CD1c-positive myeloid dendritic cell (primary cell): ENCODE data around the gene CCDC186.
"Not testable (repeated sequence)": the region's sequence is repeated elsewhere in the genome, so short reads cannot be mapped to it uniquely, and the experiment has no call there.

Source experiments
- DNase-seq: peaks from one replicate; pipeline ENCODE4 v3.0.0-alpha.2; 2016; ENCODE audit errors: extremely low spot score

The CCDC186 gene

DNA sequence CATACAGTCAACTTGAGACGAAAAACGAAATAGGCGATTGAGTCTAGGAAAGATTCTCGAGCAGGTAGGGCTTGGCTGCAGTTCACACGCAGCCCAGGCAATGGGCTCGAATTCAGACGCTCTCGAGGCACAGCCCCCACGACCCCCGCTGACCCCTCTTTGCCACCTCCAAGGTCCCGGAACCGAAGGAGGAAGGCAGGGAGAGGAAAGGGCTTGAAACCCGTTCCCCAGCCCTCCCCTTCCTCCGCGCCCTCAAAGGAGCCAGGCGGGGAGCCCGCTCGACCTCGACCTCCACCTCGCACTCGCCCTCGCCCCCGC is 441 bp downstream of the CCDC186 start:
- DNase-seq: no peak

DNA sequence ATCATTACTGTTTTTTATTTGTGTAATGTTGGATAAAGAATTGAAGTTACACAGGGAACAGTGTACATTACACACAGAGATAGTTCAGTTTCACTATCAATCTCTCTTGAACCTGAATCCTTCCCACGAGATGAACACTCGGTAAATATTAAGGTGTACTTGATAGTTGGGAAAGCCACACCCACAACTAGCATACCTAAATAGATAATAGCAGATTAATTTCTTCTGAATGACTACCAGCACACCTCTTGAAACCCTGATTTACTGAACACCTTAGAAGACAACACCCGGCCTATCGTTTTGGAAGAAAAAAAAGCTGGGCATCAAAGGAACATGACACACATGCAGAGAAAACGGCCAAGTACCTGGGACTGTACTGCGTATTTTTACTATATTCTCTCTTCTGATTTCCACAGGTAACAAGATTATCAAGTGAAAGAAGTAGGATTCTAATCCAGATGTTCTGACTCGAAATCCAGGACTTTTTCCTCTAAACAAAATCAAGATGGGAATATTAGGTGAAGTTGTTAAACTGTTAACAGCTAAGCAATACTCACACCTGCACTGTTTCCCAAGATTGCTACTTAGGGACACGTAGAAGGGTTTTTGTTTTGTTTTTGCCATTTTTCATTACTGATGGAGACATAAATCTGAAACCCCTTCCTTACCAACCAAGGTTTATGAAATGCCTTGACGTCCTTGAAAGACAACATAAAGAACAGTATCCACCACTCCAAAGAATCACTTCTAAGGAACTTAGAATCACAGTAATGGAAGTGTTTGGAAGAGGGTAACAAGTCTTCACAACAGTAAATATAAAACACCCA is 1.0 kb downstream of the CCDC186 start:
- DNase-seq: no peak

DNA sequence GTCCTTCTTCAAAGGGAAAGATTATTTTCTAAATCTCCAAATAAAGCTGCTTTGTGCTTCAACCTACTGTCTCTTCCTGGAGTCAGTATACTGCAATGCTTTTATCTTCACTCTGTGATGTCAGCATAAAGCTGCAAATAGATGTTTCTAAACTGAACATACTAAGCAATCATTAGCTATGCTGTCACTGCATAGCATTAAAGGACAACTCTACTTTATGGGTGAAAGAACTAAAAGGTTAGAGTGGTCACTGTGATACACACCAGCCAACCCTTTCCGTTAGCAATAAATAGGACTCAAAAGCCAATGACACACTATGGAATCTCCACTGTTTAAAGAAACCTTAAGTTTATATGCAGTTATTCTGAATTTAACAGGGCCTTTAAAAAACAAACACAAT is 1.8 kb downstream of the CCDC186 start:
- no peak for DNase-seq

DNA sequence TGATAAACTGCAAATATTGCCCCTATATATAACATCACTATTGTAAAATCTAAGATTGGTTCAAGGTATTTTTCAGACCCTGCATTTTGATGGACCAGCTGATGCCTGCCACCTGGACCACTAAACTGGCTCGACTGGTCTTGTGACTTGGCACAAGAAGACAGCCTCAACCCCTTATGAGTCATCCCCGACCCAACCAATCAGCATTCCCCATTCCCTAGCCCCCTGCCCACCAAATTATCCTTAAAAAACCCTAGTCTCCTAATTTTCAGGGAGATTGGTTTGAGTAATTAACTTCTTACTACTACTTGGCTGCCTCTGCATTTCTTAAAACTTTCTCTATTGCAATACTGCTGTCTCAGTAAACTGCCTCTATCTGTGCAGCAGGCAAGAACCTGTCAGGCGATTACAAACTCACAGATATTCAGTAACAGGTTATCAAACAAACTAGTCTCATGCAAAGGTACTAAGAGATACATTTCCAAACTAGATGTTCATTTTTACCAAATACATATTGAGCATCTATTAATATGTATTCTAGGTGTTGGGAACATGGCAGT is 5.5 kb downstream of the CCDC186 start:
- no peak for DNase-seq

DNA sequence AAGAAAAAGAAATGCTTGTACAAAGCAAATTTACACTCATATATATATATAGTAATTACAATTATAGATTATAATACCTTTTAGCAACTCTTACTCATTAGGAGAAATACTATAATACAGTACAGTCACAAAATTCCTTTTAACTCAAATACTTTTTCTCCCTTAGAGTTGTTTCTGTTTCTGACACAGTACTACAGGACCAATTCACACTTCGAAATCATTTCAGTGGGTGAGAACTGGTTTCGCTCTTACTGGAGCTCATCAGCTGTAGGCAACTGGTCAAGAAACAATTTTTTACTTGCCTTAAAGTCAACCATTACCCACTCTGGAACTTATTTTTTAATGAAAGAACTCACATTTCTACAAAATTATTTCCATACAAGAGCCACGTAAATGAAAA is 6.0 kb downstream of the CCDC186 start:
- DNase-seq: no peak

DNA sequence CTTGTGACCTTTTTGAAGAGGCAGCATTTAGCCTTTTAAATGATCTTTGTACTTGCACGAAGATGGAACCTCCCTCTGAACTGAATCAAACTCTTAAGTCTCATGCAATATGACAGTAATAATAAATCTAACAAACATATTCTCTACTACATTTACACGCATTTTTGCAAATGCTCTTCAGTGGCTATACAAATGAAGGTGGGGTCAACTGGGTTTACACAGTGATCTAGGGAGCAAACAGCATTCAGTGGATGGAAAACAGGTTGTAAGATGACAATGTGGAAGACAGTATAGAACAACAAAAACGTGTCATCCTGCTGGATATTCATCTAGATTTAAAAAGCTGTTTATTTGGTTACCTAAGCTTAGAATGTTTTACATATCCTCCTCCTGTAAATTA is 7.5 kb downstream of the CCDC186 start:
- no peak for DNase-seq

DNA sequence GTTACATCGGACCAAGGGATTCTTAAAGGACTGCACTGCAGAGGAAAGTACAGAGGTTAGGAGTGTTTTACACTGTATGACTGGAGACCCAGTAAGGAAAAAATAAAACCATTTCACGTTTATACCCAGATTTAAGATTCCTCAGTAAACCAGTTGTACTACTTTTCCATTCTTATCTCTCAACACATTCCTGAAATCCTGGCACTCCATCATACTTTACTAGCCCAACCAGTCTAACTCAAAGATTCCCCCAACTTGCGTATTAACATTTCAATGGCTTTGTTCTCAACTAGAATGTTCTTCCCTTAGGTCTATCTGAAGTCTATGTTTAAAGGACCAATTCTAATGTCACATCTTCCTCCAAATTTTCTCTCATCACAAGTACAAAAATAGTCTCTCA is 8.0 kb downstream of the CCDC186 start:
- no peak for DNase-seq

DNA sequence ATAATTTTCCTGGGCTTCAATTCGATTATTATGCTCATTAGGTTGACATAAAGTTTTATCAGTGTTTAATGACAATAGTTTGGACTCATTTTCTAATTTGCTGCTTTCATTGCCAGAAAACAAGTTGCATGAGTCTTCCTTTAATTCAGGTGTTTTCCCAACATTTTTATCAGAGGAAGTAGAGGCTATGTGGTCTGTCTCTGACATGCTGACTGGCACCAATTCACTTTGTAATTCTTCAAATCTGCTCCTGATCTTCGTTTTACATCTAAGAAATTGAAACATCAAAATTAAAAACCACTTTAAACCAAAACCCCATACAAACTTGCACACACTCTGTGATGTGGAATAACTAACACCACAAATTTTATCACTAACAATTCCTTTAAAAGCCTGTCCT is 10.9 kb downstream of the CCDC186 start:
- no peak for DNase-seq

DNA sequence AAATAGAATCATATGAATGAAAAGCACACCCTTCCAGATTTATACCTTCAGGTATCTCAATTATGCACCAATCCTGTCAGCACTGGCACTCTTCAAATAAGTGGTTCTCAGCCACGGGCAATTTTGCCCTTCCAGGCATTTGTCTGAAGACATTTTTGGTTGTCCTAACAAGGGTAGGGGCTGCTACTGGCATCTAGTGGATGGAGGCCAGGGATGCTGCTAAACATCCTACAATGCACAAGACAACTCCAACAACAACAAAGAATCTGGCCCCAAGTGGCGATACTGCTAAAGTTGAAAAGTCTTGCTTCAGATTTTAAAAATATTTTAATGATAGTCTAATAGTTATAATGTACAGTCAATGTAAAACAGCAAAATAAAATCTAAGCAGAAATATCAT is 16.1 kb downstream of the CCDC186 start:
- DNase-seq: no peak

DNA sequence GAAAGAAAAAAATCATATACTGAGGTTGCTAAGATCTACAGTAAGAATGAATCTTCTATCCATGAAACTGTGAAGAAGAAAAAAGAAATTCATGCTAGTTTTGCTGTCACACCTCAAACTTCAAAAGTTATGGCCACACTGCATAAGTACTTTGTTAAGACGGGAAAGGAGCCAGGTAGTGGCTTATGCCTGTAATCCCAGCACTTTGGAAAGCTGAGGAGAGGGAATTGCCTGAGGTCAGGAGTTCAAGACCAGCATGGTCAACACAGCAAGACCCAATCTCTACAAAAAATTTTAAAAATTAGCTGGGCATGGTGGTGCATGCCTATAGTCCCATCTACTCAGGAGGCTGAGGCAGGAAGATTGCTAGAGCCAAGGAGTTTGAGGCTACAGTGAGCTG is 22.1 kb downstream of the CCDC186 start:
- no peak for DNase-seq

DNA sequence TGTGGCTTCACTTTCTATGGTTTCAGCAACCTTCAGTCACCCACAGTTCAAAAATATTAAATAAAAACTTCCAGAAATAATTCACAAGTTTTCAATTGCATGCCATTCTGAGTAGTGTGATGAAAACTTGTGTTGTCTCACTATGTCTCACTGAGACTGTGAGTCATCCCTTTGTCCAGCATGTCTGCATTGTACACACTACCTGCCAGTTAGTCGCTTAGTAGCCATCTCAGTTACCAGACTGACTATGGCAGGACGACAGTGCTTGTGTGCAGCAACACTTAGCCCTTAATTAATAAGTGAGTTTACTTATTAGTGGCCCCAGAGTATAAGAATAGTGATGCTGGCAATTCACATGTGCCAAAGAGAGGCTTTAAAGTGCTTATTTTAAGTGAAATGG is 22.5 kb downstream of the CCDC186 start:
- DNase-seq: no peak

DNA sequence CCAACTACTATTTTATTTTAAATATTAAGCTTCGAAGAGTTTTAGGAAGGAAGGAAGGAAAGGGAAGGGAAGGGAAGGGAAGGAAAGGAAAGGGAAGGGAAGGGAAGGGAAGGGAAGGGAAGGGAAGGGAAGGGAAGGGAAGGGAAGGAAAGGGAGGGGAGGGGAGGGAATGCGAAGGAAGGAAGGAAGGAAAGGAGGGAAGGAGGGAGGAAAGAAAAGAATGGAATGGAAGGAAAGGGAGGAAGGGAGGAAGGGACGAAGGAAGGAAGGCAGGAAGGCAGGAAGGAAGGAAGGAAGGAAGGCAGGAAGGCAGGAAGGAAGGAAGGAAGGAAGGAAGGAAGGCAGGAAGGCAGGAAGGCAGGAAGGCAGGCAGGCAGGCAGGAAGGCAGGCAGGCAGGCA is 24.5 kb downstream of the CCDC186 start:
- not testable (repeated sequence) for DNase-seq

DNA sequence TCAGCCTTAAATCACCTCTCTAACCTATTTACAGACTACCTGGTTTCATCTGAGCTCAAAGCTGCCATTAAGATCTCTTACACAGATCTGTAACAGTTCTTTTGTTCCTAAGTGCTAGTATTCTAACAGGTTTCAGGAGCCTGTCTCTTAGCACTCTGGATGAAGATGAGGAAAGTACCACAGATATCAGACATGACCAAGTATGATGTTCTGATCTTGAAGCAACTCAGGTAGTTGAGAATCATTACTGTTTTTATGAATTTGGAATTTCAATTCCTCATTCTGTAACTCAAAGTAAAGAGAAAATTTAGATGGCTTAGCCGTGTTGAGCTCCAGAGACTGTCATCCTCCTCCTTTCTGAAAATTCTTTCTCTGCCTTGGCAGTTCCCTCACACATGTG is 30.8 kb downstream of the CCDC186 start:
- no peak for DNase-seq

DNA sequence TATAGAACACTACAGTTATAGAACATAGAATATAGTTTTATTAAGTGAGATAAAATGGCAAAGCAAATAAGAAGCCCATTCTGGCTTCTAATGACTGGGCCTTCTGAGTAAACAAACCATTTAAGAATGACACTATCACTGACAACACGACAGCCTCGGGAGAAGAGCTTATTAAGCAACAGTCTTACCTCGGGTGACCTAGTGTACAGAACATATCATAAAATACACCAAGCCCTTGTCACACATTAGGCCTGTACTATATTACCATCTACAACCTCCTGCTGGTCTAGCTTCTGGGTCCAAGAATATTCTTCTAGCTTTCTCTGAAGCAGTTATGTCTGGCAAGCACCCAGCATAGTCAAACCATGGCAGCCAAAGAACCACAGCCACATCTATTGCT is 32.0 kb downstream of the CCDC186 start:
- no peak for DNase-seq

DNA sequence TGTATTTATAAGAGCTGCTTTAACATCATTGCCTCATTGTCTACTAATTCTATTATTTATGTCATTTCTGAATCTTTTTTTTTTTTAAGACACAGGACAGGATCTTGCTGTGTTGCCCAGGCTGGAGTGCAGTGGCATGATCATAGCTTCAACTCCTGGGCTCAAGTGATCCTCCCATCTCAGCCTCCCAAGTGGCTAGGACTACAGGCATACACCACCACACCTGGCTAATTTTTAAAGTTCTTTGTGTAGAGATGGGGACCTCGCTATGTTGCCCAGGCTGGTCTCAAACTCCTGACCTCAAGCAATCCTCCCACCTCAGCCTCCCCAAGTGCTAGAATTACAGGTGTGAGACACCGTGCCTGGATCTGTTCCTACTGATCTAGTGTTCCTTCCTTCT is 33.2 kb downstream of the CCDC186 start:
- DNase-seq: not testable (repeated sequence)

DNA sequence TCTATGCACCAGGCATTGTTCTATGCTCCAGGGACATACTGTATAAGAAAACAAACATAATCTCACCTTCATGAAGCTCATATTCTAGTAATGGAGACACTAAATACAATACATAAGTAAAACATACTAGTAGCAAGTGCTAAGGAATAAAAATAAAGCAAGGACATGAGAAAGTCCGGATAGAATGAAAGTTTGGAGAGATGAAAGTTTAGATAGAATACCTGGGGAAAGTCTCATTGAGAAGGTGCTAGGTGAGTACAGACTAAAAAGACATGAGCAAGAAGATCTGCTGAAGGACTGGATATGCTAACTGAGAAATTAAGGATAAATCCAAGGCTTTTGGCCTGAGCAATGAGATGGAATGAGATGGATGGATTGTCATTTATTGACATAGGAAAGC is 34.0 kb downstream of the CCDC186 start:
- no peak for DNase-seq

DNA sequence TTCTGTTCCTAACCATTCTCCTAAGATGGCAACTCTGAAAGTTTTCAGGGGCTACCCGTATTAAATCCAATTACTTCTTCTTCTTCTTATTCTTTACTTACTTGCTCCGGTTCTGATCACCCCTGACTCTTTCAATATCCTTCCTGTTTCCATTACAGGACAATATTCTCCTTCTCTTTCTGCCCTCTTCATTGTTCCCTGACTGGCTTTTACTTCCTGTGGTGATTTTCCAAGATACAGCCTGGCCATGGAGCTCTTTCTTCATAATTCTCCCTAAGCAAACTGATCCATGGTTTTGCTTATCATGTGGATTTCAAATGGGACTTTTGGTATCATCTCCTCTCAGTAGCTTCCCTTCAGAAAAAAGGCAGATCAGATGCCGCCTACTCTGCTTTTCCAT is 35.4 kb downstream of the CCDC186 start:
- no peak for DNase-seq

DNA sequence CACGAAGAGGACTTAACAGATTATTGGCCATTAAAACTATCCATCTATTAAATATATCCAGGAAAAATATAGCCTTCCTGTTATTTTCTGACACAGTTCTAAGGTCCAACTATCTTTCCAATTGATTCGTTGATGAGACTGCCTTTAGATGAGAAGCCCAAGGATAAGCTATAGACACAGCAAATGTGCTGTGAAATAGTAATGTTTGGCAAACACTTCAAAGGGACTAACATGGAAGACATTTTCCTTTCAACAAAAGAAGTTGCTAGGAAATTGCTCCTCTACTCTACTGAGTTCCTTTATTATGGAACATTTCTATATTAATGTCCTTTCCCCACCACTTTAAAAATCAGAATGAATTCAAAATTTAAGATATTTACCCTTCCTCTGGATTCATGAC is 38.5 kb downstream of the CCDC186 start:
- no peak for DNase-seq

DNA sequence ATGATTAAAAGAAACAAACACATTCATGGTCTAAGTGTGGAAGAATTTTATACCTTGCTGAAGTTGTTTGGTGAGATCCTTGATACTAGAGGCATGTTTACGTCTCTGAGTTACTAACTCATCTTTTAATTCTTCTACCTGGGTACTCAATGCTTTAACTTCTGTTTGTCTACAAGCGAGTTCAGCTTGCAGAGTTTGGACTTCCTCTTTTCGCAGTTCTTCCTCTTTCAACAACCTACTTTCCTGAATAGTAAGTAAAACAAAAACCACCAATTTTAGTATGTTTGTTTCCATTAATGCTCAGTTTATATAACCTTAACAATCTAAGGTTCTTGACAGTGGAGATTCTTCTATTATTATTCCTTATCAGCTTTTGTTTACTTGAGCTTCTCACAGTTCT is 42.9 kb downstream of the CCDC186 start:
- peak; percentile 61 for DNase-seq

DNA sequence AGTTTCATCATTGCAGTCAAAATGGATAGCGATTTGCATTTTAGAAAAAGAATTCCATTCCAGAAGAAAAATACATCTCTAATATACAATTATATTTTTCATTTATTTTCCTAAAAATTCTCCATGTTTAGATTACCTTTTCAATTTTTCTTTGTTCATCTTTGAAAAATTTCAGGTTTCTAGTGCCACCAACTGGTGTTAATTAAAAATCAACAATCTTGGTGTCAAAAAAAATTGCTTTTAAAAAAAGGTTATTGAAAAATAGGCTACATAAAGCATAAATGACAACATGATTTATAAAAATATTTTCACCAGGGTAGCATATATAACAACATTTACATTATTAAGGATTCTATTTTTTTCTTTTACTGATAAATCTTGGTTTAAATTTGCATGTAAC is 53.0 kb downstream of the CCDC186 start:
- DNase-seq: no peak

DNA sequence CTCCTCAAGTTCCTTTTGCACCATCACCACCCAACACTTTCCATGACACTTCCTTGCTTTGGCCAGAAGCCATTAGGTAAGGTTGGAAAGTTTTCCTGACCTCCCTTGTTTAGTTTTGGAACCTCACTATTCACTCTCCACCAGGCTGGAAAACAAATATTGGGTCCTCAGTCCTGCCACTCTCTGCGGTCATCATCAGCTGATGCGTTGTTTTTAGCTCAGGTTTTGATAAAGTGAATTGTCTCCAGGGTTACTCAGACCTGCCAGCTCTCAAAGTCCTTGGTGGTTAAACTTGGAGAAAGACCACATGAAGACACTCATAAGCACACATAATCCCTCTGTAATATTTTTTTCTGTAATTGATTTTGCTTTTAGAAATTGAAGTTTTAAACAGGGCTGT is 55.5 kb downstream of the CCDC186 start:
- no peak for DNase-seq

DNA sequence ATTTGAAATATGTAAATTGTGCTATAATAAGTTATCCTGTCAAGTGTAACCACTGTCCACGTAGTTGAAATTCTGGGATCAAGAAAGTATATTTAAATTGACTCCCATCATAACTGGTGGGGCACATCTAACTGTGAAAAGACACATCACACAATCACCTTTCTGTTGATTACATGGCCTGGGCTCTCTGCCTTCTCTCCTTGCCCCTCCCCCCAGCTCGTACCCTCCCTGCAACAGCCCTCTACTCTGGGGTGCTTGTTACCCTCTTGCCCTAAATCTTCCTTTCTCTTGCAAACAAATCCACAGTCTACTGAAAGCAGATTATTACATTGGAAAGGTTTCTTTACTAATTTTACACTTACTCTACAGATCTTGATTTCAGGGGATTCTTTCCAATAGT is 56.3 kb downstream of the CCDC186 start:
- no peak for DNase-seq

DNA sequence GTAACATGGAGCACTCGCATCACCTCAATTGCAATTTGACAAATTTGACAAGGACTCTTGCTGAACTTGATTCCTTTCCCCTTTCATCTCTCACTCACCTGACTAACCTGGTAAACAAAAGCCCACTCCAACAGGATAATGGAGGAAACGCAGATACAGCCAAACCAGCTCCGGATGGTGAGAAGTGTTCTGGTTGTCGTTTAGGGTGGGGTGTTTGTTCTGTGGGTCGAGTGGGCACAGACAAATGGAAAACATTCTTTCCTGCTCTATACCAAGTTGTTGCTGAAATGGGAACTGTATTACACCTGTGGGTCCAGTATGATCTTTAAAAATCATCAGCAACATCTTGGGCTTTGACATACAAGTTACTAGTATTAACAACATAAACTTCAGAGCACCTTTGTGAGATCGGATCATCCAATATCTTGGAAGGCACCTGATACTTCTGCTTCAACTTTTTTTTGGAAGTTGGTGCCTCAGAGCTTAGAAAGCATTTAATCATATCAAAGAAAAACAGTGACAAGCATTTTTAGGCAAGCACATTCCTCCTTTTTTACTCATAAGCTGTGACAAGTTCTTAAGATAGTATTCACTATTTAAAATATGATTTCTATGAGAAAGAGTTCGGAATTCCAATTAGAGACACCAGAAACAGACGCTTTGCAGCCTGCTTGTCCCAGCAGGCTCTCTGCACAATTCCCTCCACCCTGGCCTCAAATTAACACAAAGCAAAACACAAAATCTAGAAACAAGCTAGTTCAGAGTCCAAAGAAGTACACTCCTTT is 58.1 kb downstream of the CCDC186 start:
- no peak for DNase-seq
